HepG2 (cell line): ENCODE data around the gene MTM1. TPM values are rescaled to one million over a fixed set of nuclear protein-coding genes. Genes with fewer than 3 reads are reported as not detected.

Source experiments
- ATAC-seq: fragments of 200-7000 bp; cut with Tn5 transposase; 3 replicates; pipeline ENCODE4 v1.9.1; 2020; ENCODE audit warnings: mild to moderate bottlenecking, moderate library complexity
- BruUV-seq: library from RNA; stranded (reverse); fragments of 400-500 nt; replicated peaks from 2 replicates; lab custom pipeline; 2021; lab: Mats Ljungman, UMichigan
- CTCF ChIA-PET: fragments of 300-600 bp; formaldehyde crosslinking; extraction: SDS; loops from one replicate; lab custom pipeline; 2021; ENCODE audit warnings: low total read pairs, inconsistent platforms, low intra/inter-chr PET ratio; lab: Yijun Ruan, JAX
- POLR2A ChIA-PET: fragments of 350-600 bp; sonication (Branson Sonifier 250); formaldehyde crosslinking; loops from one replicate; lab custom pipeline; 2020; ENCODE audit warnings: antibody characterized with exemption, inconsistent platforms; lab: Yijun Ruan, JAX
- DNase-seq: peaks from one replicate; pipeline ENCODE4 v3.0.0-alpha.2; 2015; ENCODE audit warnings: low spot score
- FAIRE-seq: peaks from 3 replicates; lab custom pipeline; 2011; peaks lifted over from hg19 to GRCh38; lab: Jason Lieb, UNC
- H2AFZ ChIP-seq: one replicate; pipeline ENCODE4 v1.6.1; 2011; ENCODE audit warnings: low read length, inconsistent platforms
- H3K27ac ChIP-seq: fragments of 300-600 bp; 3 replicates; pipeline ENCODE4 v1.8.0; 2011; ENCODE audit warnings: mixed run types, mild to moderate bottlenecking, mixed read lengths, low read length, inconsistent platforms; ENCODE audit not compliant: insufficient read depth; ENCODE audit errors: extremely low read length
- H3K27me3 ChIP-seq, 2 experiments: fragments of 200-600 bp in 1 of 2; 2 replicates in 1 of 2; 3 replicates in 1 of 2; pipeline versions ENCODE4 v1.6.0 to v1.8.0; 2011; ENCODE audit warnings: low read length in 2 of 2, mild to moderate bottlenecking in 2 of 2, moderate library complexity in 2 of 2, inconsistent platforms in 1 of 2; ENCODE audit not compliant: insufficient read depth in 2 of 2, control insufficient read depth in 1 of 2
- H3K36me3 ChIP-seq, 2 experiments: fragments of 200-600 bp in 1 of 2; replicated peaks in 1 of 2; 2 replicates in 1 of 2; 3 replicates in 1 of 2; pipeline versions ENCODE4 v1.5.1 to v1.8.0; 2011; ENCODE audit warnings: low read length in 2 of 2, inconsistent platforms in 1 of 2; ENCODE audit not compliant: insufficient read depth in 2 of 2, control insufficient read depth in 1 of 2
- H3K4me1 ChIP-seq: 2 replicates; pipeline ENCODE4 v1.5.1; 2012; ENCODE audit warnings: low read length, inconsistent platforms; ENCODE audit not compliant: insufficient read depth
- H3K4me2 ChIP-seq: 2 replicates; pipeline ENCODE4 v1.6.0; 2011; ENCODE audit warnings: low read depth, low read length, inconsistent platforms
- H3K4me3 ChIP-seq, 3 experiments: fragments of 200-600 bp in 1 of 3; sonication (generic), shearing (Covaris generic) in 1 of 3; replicated peaks in 1 of 3; 2 replicates each; pipeline ENCODE4 v1.5.1; 2011 to 2016; ENCODE audit warnings: low read length in 3 of 3, inconsistent platforms in 2 of 3, low read depth in 2 of 3, mild to moderate bottlenecking in 2 of 3, control low read depth in 1 of 3, mixed read lengths in 1 of 3; ENCODE audit not compliant: insufficient read depth in 1 of 3
- H3K79me2 ChIP-seq: one replicate; pipeline ENCODE4 v1.6.1; 2011; ENCODE audit warnings: low read length, inconsistent platforms; ENCODE audit not compliant: insufficient read depth
- H3K9ac ChIP-seq: 2 replicates; pipeline ENCODE4 v1.6.0; 2011; ENCODE audit warnings: mild to moderate bottlenecking, low read depth, low read length, inconsistent platforms; ENCODE audit not compliant: insufficient read depth
- H3K9me3 ChIP-seq: 2 replicates; pipeline ENCODE4 v1.5.1; 2012; ENCODE audit warnings: mild to moderate bottlenecking, low read length
- H4K20me1 ChIP-seq: 2 replicates; pipeline ENCODE4 v1.6.0; 2011; ENCODE audit warnings: inconsistent platforms, mild to moderate bottlenecking, low read length, moderate library complexity; ENCODE audit not compliant: insufficient read depth
- CENPBD1 ChIP-seq: sonication (generic); formaldehyde crosslinking; IDR thresholded peaks from 2 replicates; pipeline ENCODE4 v1.8.0; 2022; ENCODE audit warnings: missing genetic modification reagents, low read depth, mild to moderate bottlenecking, borderline replicate concordance
- EEA1 ChIP-seq: sonication (generic); formaldehyde crosslinking; IDR thresholded peaks from 2 replicates; pipeline ENCODE4 v1.5.1; 2020; ENCODE audit warnings: mild to moderate bottlenecking, missing genetic modification reagents, borderline replicate concordance
- ERF ChIP-seq: IDR thresholded peaks from 2 replicates; pipeline ENCODE4 v1.6.1; 2018; ENCODE audit warnings: missing biosample characterization, missing genetic modification reagents
- HNRNPLL ChIP-seq: fragments of 200-400 bp; formaldehyde crosslinking; IDR thresholded peaks from 2 replicates; pipeline ENCODE4 v1.6.1; 2017; ENCODE audit warnings: mild to moderate bottlenecking, low read depth, low read length; ENCODE audit not compliant: poor library complexity, severe bottlenecking
- SALL2 ChIP-seq: sonication (generic); formaldehyde crosslinking; IDR thresholded peaks from 2 replicates; pipeline ENCODE4 v1.8.1; 2023; ENCODE audit warnings: mild to moderate bottlenecking, missing genetic modification reagents, inconsistent platforms
- SYNCRIP ChIP-seq: fragments of 200-400 bp; formaldehyde crosslinking; IDR thresholded peaks from 2 replicates; pipeline ENCODE4 v1.6.1; 2018; ENCODE audit warnings: mild to moderate bottlenecking, low read depth, low read length; ENCODE audit not compliant: insufficient read depth
- THAP11 ChIP-seq: IDR thresholded peaks from 2 replicates; pipeline ENCODE4 v1.6.1; 2016; ENCODE audit warnings: missing biosample characterization, missing genetic modification reagents
- ZBTB49 ChIP-seq: sonication (generic); formaldehyde crosslinking; IDR thresholded peaks from 2 replicates; pipeline ENCODE4 v1.4.0; 2020; ENCODE audit warnings: missing genetic modification reagents, borderline replicate concordance
- ZFP36L1 ChIP-seq: sonication (generic); formaldehyde crosslinking; IDR thresholded peaks from 2 replicates; pipeline ENCODE4 v1.8.0; 2022; ENCODE audit warnings: mild to moderate bottlenecking, missing genetic modification reagents, moderate library complexity
- ZNF121 ChIP-seq: sonication (generic); formaldehyde crosslinking; IDR thresholded peaks from 2 replicates; pipeline ENCODE4 v1.5.0; 2020; ENCODE audit warnings: mild to moderate bottlenecking, missing genetic modification reagents
- ZNF143 ChIP-seq: sonication (generic); formaldehyde crosslinking; IDR thresholded peaks from 2 replicates; pipeline ENCODE4 v1.4.0; 2020; ENCODE audit warnings: missing genetic modification reagents
- ZNF33B ChIP-seq: sonication (generic); formaldehyde crosslinking; IDR thresholded peaks from 2 replicates; pipeline ENCODE4 v1.5.1; 2020; ENCODE audit warnings: mild to moderate bottlenecking, missing genetic modification reagents
- ZNF512 ChIP-seq: sonication (generic); formaldehyde crosslinking; IDR thresholded peaks from 2 replicates; pipeline ENCODE4 v1.4.0; 2020; ENCODE audit warnings: mild to moderate bottlenecking, missing genetic modification reagents
- ZNF513 ChIP-seq: sonication (generic); formaldehyde crosslinking; conservative IDR thresholded peaks from 2 replicates; pipeline ENCODE4 v1.5.0; 2020; ENCODE audit warnings: missing genetic modification reagents
- ZNF543 ChIP-seq: sonication (generic); formaldehyde crosslinking; IDR thresholded peaks from 2 replicates; pipeline ENCODE4 v1.4.0; 2020; ENCODE audit warnings: mild to moderate bottlenecking, missing genetic modification reagents
- ZNF567 ChIP-seq: sonication (generic); formaldehyde crosslinking; IDR thresholded peaks from 2 replicates; pipeline ENCODE4 v1.8.1; 2023; ENCODE audit warnings: mild to moderate bottlenecking, missing genetic modification reagents, borderline replicate concordance
- ZNF605 ChIP-seq: sonication (generic); formaldehyde crosslinking; IDR thresholded peaks from 2 replicates; pipeline ENCODE4 v1.8.0; 2022; ENCODE audit warnings: mild to moderate bottlenecking, missing genetic modification reagents
- ZNF607 ChIP-seq: sonication (generic); formaldehyde crosslinking; IDR thresholded peaks from 2 replicates; pipeline ENCODE4 v1.5.1; 2020; ENCODE audit warnings: missing genetic modification reagents, mild to moderate bottlenecking, borderline replicate concordance
- ZNF761 ChIP-seq: sonication (generic); formaldehyde crosslinking; conservative IDR thresholded peaks from 2 replicates; pipeline ENCODE4 v1.4.0; 2020; ENCODE audit warnings: mild to moderate bottlenecking, missing genetic modification reagents
- ZSCAN31 ChIP-seq: sonication (generic); formaldehyde crosslinking; IDR thresholded peaks from 2 replicates; pipeline ENCODE4 v1.5.0; 2020; ENCODE audit warnings: low read depth, mild to moderate bottlenecking, missing genetic modification reagents
- WGBS: methylation state at CpG from one replicate; pipeline ENCODE4 v1.1.6; 2017; ENCODE audit warnings: low lambda C conversion rate; 5-methylcytosine and 5-hydroxymethylcytosine counted together
- in situ Hi-C: cut with HindIII; loops from 2 replicates; pipeline ENCODE4 v1.10.0; 2017; ENCODE audit warnings: low pct_unique_long_range_greater_than_20kb; ENCODE audit not compliant: extremely low pct_ligation_motif_present
- intact Hi-C: fragments of 100-400 bp; cut with micrococcal nuclease; formaldehyde crosslinking; loops from one replicate; pipeline ENCODE4 v1.10.0; 2022; ENCODE audit not compliant: unreplicated experiment
- polyA plus RNA-seq, 8 experiments: library from polyadenylated mRNA; depleted of rRNA in 3 of 8; stranded (reverse) in 7 of 8; unstranded in 1 of 8; fragments of >200 nt; fragmentation: Illumina TruSeq in 4 of 8; extraction: Trizol in 4 of 8; gene quantifications; 2 replicates each; pipeline versions ENCODE4 v1.2.1 to v1.2.3, GENCODE V29; 2011 to 2016; ENCODE audit warnings: low read depth in 4 of 8, missing spikeins in 1 of 8, mixed read lengths in 1 of 8; ENCODE audit not compliant: insufficient read depth in 1 of 8
- total RNA-seq, 5 experiments: library from RNA; depleted of rRNA; stranded (reverse); fragments of >200 nt; fragmentation: Illumina TruSeq; extraction: Trizol; gene quantifications; 2 replicates each; pipeline ENCODE4 v1.2.3, GENCODE V29; 2016; ENCODE audit warnings: low read depth in 1 of 5

The MTM1 gene
- total and polyA plus RNA-seq, 2 of the 13 experiments (the other 11 are each of a cell fraction or from before 2014, with no cell fraction given): 12.0 to 15.2 TPM

GRCh38 chrX:150616179-150616862 is 47.9 kb downstream of the MTM1 start:
- no peak for TF ChIP-seq ZNF607 (CRISPR knock-in tag)
- no peak for TF ChIP-seq ZNF761 (CRISPR knock-in tag)
- no peak for TF ChIP-seq HNRNPLL
- TF ChIP-seq ZBTB49: no peak
- TF ChIP-seq ERF: no peak
- no peak for TF ChIP-seq SYNCRIP
- TF ChIP-seq ZNF567 (CRISPR knock-in tag): no peak
- no peak for TF ChIP-seq EEA1
- TF ChIP-seq ZNF513 (CRISPR knock-in tag): no peak
- TF ChIP-seq ZNF33B (CRISPR knock-in tag): no peak
- TF ChIP-seq ZNF143 (CRISPR knock-in tag): no peak
- no peak for TF ChIP-seq ZNF543 (CRISPR knock-in tag)
- no peak for TF ChIP-seq ZNF605 (CRISPR knock-in tag)
- TF ChIP-seq CENPBD1 (CRISPR knock-in tag): no peak
- no peak for TF ChIP-seq ZFP36L1 (CRISPR knock-in tag)
- no peak for TF ChIP-seq SALL2 (CRISPR knock-in tag)
- TF ChIP-seq ZSCAN31 (CRISPR knock-in tag): no peak
- no peak for TF ChIP-seq ZNF512
- no peak for TF ChIP-seq THAP11 (CRISPR knock-in tag)
- TF ChIP-seq ZNF121 (CRISPR knock-in tag): no peak
- ChIA-PET CTCF (no interaction called here), POLR2A (no interaction called here)
- 92% methylated on average over 7 of the region's 7 CpGs for WGBS
- H2AFZ ChIP-seq: no peak overlapping the region
- H3K79me2 ChIP-seq: no peaks in the 10 kb centered on the region
- H3K9me3 ChIP-seq: no peaks in the 10 kb centered on the region
- H3K27ac ChIP-seq: no peak overlapping the region
- H3K4me3 ChIP-seq: no peak overlapping the region
- H3K4me1 ChIP-seq: no peaks in the 10 kb centered on the region
- ATAC-seq (no peak), DNase-seq (no peak), FAIRE-seq (no peak)
- H3K9ac ChIP-seq: no peak overlapping the region
- no peaks in the 10 kb centered on the region for H3K27me3 ChIP-seq
- no TSS peak for BruUV-seq
- no peaks in the 10 kb centered on the region for H4K20me1 ChIP-seq
- intact Hi-C loops: no loop called here
- in situ Hi-C loops: no loop called here
- peaks cover 2 to 42% of the 10 kb centered on the region in 2 experiments; a peak in 3 of 5 replicates for H3K36me3 ChIP-seq
- no peak overlapping the region for H3K4me2 ChIP-seq
